GM12878 (cell line): ENCODE measurements around the gene CWC25. TPM values are rescaled to one million over a fixed set of nuclear protein-coding genes. Genes with fewer than 3 reads are reported as not detected.

ENCODE experiments used
- ATAC-seq: fragments of 200-7000 bp; cut with Tn5 transposase; 3 replicates; pipeline ENCODE4 v1.9.1; 2020; ENCODE audit warnings: mild to moderate bottlenecking, moderate library complexity
- Bru-seq: library from RNA; stranded (reverse); fragments of 400-500 nt; gene quantifications from one replicate; lab custom pipeline; 2021; lab: Mats Ljungman, UMichigan
- BruChase-seq, 2 experiments: library from RNA; stranded (reverse); fragments of 400-500 nt; gene quantifications; one replicate each; lab custom pipeline; 2021; lab: Mats Ljungman, UMichigan
- BruUV-seq: library from RNA; stranded (reverse); fragments of 400-500 nt; replicated peaks from 2 replicates; lab custom pipeline; 2021; lab: Mats Ljungman, UMichigan
- CTCF ChIA-PET: fragments of 300-600 bp; sonication (Branson Sonifier 250); formaldehyde crosslinking; extraction: SDS; loops from one replicate; lab custom pipeline; 2021; ENCODE audit warnings: inconsistent platforms; lab: Yijun Ruan, JAX
- POLR2A ChIA-PET: fragments of 350-600 bp; formaldehyde crosslinking; extraction: SDS; loops from one replicate; lab custom pipeline; 2021; ENCODE audit warnings: inconsistent platforms; lab: Charles Lee
- RAD21 ChIA-PET: fragments of 300-600 bp; sonication (Branson Sonifier 250); formaldehyde crosslinking; loops from one replicate; lab custom pipeline; 2023; ENCODE audit warnings: antibody characterized with exemption; ENCODE audit not compliant: unreplicated experiment; lab: Charles Lee
- SMC1A ChIA-PET: fragments of 300-600 bp; sonication (Branson Sonifier 250); formaldehyde crosslinking; loops from one replicate; lab custom pipeline; 2023; ENCODE audit not compliant: unreplicated experiment, uncharacterized antibody; lab: Charles Lee
- DNase-seq: peaks from one replicate; pipeline ENCODE4 v3.0.0-alpha.2; 2011; ENCODE audit warnings: low read depth, low spot score
- FAIRE-seq: peaks from 3 replicates; lab custom pipeline; 2011; peaks lifted over from hg19 to GRCh38; lab: Jason Lieb, UNC
- H2AFZ ChIP-seq: 2 replicates; pipeline ENCODE4 v1.6.0; 2011; ENCODE audit warnings: low read depth, low read length, control low read depth; ENCODE audit not compliant: control insufficient read depth
- H3K27ac ChIP-seq: 2 replicates; pipeline ENCODE4 v1.5.1; 2011; ENCODE audit warnings: control low read depth; ENCODE audit not compliant: control insufficient read depth, insufficient read depth
- H3K27me3 ChIP-seq, 2 experiments: replicated peaks in 1 of 2; 2 replicates each; pipeline versions ENCODE4 v1.6.0 to v1.6.1; 2011; ENCODE audit warnings: low read length in 1 of 2; ENCODE audit not compliant: control insufficient read depth in 2 of 2, insufficient read depth in 2 of 2
- H3K36me3 ChIP-seq, 2 experiments: 2 replicates each; pipeline ENCODE4 v1.5.1; 2011; ENCODE audit warnings: low read length in 1 of 2; ENCODE audit not compliant: control insufficient read depth in 2 of 2, insufficient read depth in 2 of 2
- H3K4me1 ChIP-seq: 2 replicates; pipeline ENCODE4 v1.6.1; 2011; ENCODE audit warnings: mild to moderate bottlenecking, low read length, moderate library complexity, mixed read lengths; ENCODE audit not compliant: control insufficient read depth, insufficient read depth
- H3K4me2 ChIP-seq: 2 replicates; pipeline ENCODE4 v1.6.0; 2011; ENCODE audit warnings: control low read depth; ENCODE audit not compliant: control insufficient read depth, insufficient read depth
- H3K4me3 ChIP-seq: fragments of 200-600 bp; sonication (generic); 2 replicates; pipeline ENCODE4 v1.5.1; 2016
- H3K79me2 ChIP-seq: 2 replicates; pipeline ENCODE4 v1.6.0; 2011; ENCODE audit warnings: low read length; ENCODE audit not compliant: control insufficient read depth, insufficient read depth
- H3K9ac ChIP-seq: 2 replicates; pipeline ENCODE4 v1.8.0; 2011; ENCODE audit warnings: low read length, control low read depth, mixed read lengths; ENCODE audit not compliant: control insufficient read depth, insufficient read depth
- H3K9me3 ChIP-seq: replicated peaks from 3 replicates; pipeline ENCODE4 v1.5.1; 2011; ENCODE audit warnings: mild to moderate bottlenecking, low read length; ENCODE audit not compliant: control insufficient read depth, insufficient read depth
- H4K20me1 ChIP-seq: 2 replicates; pipeline ENCODE4 v1.6.0; 2011; ENCODE audit not compliant: control insufficient read depth, insufficient read depth
- CEBPB ChIP-seq, 2 experiments: fragments of 150-350 bp in 1 of 2; IDR thresholded peaks; 2 replicates each; pipeline ENCODE4 v1.6.1; 2012 to 2014; ENCODE audit warnings: low read depth in 2 of 2, low read length in 2 of 2, borderline replicate concordance in 1 of 2, inconsistent platforms in 1 of 2
- CHD4 ChIP-seq: fragments of 200-600 bp; sonication (generic); IDR thresholded peaks from 2 replicates; pipeline ENCODE4 v1.6.1; 2016; ENCODE audit warnings: mild to moderate bottlenecking
- CUX1 ChIP-seq: IDR thresholded peaks from 2 replicates; pipeline ENCODE4 v1.6.1; 2012; ENCODE audit warnings: improper control_type of control experiment, low read depth, low read length; ENCODE audit not compliant: insufficient replicate concordance
- EED ChIP-seq: sonication (generic); IDR thresholded peaks from 2 replicates; pipeline ENCODE4 v1.6.1; 2016; ENCODE audit warnings: antibody characterized with exemption, low read depth
- EGR1 ChIP-seq, 2 experiments: IDR thresholded peaks; 1 replicate in 1 of 2; 2 replicates in 1 of 2; pipeline ENCODE4 v1.6.1; 2011 to 2012; ENCODE audit warnings: low read depth in 2 of 2, low read length in 2 of 2, borderline replicate concordance in 1 of 2, mild to moderate bottlenecking in 1 of 2, moderate library complexity in 1 of 2
- HCFC1 ChIP-seq: fragments of 150-350 bp; IDR thresholded peaks from 2 replicates; pipeline ENCODE4 v1.6.1; 2014; ENCODE audit warnings: low read length
- IKZF1 ChIP-seq: fragments of 450-650 bp; conservative IDR thresholded peaks from 2 replicates; pipeline ENCODE4 v1.6.1; 2017; ENCODE audit warnings: antibody characterized with exemption, mild to moderate bottlenecking
- MXI1 ChIP-seq: fragments of 150-350 bp; IDR thresholded peaks from 2 replicates; pipeline ENCODE4 v1.6.1; 2011; ENCODE audit warnings: low read depth, mild to moderate bottlenecking, inconsistent platforms, low read length, improper control_type of control experiment
- NFYB ChIP-seq: IDR thresholded peaks from 2 replicates; pipeline ENCODE4 v1.6.1; 2011; ENCODE audit warnings: low read depth, mild to moderate bottlenecking, low read length, improper control_type of control experiment, moderate library complexity; ENCODE audit not compliant: insufficient read depth
- SIN3A ChIP-seq: IDR thresholded peaks from 2 replicates; pipeline ENCODE4 v1.6.1; 2012; ENCODE audit warnings: low read depth, low read length, improper control_type of control experiment
- SUPT20H ChIP-seq: IDR thresholded peaks from 2 replicates; pipeline ENCODE4 v1.6.1; 2011; ENCODE audit warnings: low read depth, mild to moderate bottlenecking, low read length, moderate library complexity, borderline replicate concordance; ENCODE audit not compliant: control insufficient read depth
- ZNF274 ChIP-seq: IDR thresholded peaks from one replicate; pipeline ENCODE4 v1.8.0; 2011; ENCODE audit not compliant: insufficient read length, insufficient read depth
- WGBS: methylation state at CpG from one replicate; pipeline ENCODE4 v1.1.6; 2016; ENCODE audit warnings: low lambda C conversion rate; ENCODE audit not compliant: insufficient replicate concordance, insufficient coverage; ENCODE audit errors: missing lambda C conversion rate; 5-methylcytosine and 5-hydroxymethylcytosine counted together
- in situ Hi-C: fragments of 300-500 bp; cut with MboI; formaldehyde crosslinking; loops from 9 replicates; pipeline ENCODE4 v1.14.3; 2018; ENCODE audit warnings: mixed read lengths
- intact Hi-C: fragments of 100-400 bp; cut with micrococcal nuclease; formaldehyde crosslinking; loops from one replicate; pipeline ENCODE4 v1.14.2; 2022; ENCODE audit not compliant: unreplicated experiment
- long read RNA-seq, 2 experiments: library from polyadenylated mRNA; unstranded; transcript quantifications; one replicate each; pipeline ENCODE4 v2.0.0, GENCODE V29; 2019 to 2020
- polyA minus RNA-seq, 3 experiments: library from RNA; depleted of rRNA, polyadenylated mRNA; stranded (reverse); fragments of >200 nt; gene quantifications; 2 replicates each; pipeline ENCODE4 v1.2.3, GENCODE V29; 2011
- polyA plus RNA-seq, 11 experiments: library from polyadenylated mRNA; depleted of rRNA in 4 of 11; unstranded in 6 of 11; stranded (reverse) in 5 of 11; fragments of >200 nt; fragmentation: Nextera tagmentation in 4 of 11; fragmentation: Illumina TruSeq in 1 of 11; extraction: Ambion mirVana in 4 of 11; extraction: Trizol in 1 of 11; gene quantifications; 1 replicate in 1 of 11; 2 replicates in 10 of 11; pipeline versions ENCODE4 v1.2.1 to v1.2.3, GENCODE V29; 2011 to 2016; ENCODE audit warnings: inconsistent platforms in 2 of 11, missing spikeins in 2 of 11, low read depth in 1 of 11
- total RNA-seq, 4 experiments: library from RNA; depleted of rRNA in 3 of 4; stranded (reverse); fragments of >200 nt in 3 of 4; fragmentation: Illumina TruSeq in 1 of 4; extraction: Trizol in 1 of 4; gene quantifications; 2 replicates each; pipeline versions ENCODE4 v1.2.1 to v1.2.3, GENCODE V29; 2013 to 2021

The CWC25 gene
- 35.9 and 43.1 TPM in 2 replicates for total RNA-seq (2013; cell fraction: nucleolus; rRNA removed)
- 14.7 and 17.5 TPM in 2 replicates for total RNA-seq (2014; rRNA removed)
- 18.5 and 19.9 TPM in 2 replicates for total RNA-seq (2014; rRNA removed; fragmentation: Illumina TruSeq; extraction: Trizol)
- 15.9 and 17.1 TPM in 2 replicates for total RNA-seq (2021)
- polyA plus RNA-seq (2011; ENCODE audit: low read depth), result 15.8 TPM
- 29.6 and 30.7 TPM in 2 replicates for polyA plus RNA-seq (2011; rRNA removed)
- 25.2 and 26.9 TPM in 2 replicates for polyA plus RNA-seq (2011; cell fraction: cytosol; rRNA removed)
- polyA plus RNA-seq (2011; cell fraction: nucleus; rRNA removed), result 82.1 and 92.2 TPM in 2 replicates
- polyA plus RNA-seq (2012), result 20.4 and 24.4 TPM in 2 replicates
- 29.7 and 29.9 TPM in 2 replicates for polyA plus RNA-seq (2014; fragmentation: Illumina TruSeq; extraction: Trizol)
- 10 to 100 TPM; 25.0 to 29.7 TPM for polyA plus RNA-seq (2014; fragmentation: Nextera tagmentation; extraction: Ambion mirVana)
- 19.9 and 28.1 TPM in 2 replicates for polyA plus RNA-seq (2014; rRNA removed)
- polyA plus RNA-seq (2016; fragmentation: Nextera tagmentation; extraction: Ambion mirVana), result 10 to 100 TPM; 15.4 to 20.9 TPM
- polyA minus RNA-seq (2011; rRNA and poly(A)+ RNA removed), result 14.0 and 14.2 TPM in 2 replicates
- polyA minus RNA-seq (2011; cell fraction: cytosol; rRNA and poly(A)+ RNA removed), result 3.2 and 5.6 TPM in 2 replicates
- polyA minus RNA-seq (2011; cell fraction: nucleus; rRNA and poly(A)+ RNA removed), result 7.7 and 10.5 TPM in 2 replicates
- Bru-seq, nascent RNA, result percentile 74 among the genes with signal in this experiment
- BruChase-seq, experiment 1, labeled RNA remaining after a 6-hour chase, result percentile 80 among the genes with signal in this experiment
- percentile 84 among the genes with signal in this experiment for BruChase-seq, experiment 2, labeled RNA remaining after a 2-hour chase
- long read RNA-seq, experiment 1, transcript CWC25-202 (10 exons, 3,234 nt), result major isoform, 8 of 15 reads
- long read RNA-seq, experiment 1, partial matches to known transcripts, result 7 of 15 reads
- long read RNA-seq, experiment 1, other reads (novel, unspliced or antisense), result 0 of 15 reads
- long read RNA-seq, experiment 2, transcript CWC25-202 (10 exons, 3,234 nt), result major isoform, 28 of 84 reads
- long read RNA-seq, experiment 2, partial matches to known transcripts, result 36 of 84 reads
- long read RNA-seq, experiment 2, other reads (novel, unspliced or antisense), result 20 of 84 reads

DNA sequence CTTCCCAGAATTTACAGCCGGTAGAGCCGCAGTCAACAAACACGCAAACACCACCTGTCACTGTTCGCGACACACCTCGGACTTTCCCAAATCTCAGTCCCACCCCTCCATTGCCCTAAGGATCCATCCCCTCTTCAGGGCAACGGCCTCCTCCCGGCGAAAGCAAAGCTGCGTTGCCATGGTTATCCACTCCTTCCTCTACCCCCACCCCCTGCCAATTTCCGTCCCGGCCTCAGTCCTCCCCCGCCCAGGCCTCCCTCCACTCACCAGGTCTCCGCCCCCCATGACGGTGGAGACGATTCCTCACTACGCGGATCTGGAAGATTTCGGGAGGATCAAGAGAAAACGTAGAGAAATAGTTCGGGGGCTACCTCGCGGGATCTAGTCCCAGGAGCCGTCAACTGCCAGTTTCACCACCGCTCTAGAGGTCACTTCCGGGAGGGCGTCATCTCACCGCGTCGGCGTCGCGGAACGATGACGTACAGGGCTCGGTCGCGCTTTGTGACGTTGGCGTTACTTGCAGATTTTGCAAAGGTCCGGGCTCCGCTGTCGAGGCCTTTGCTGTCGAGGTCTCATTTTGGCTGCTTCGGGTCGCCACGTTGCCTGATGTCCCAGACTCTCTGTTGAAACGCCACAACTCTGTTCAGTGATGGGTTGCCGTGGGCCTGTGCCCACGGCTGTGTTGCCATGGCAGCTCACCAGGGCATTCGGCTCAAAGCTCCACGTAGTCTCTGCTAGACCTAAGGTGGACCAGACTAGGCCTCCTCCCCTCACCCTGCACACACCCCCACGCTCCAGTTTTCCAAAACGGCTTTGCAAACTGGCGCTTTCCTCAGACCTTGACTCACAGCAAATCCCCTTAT lies at the start of gene CWC25:
Gene CWC25 (minus strand): TSS at position 423 of the 863 bp plus-strand sequence. CDS start 138 bp downstream, at position 285.
- peak within 1 kb of the TSS; percentile 87 for H3K4me3 ChIP-seq
- CTCF ChIA-PET, result interaction anchor here (0.6 to 1.4 kb wide), 5 partner anchors 29 to 972 kb away, joined by 3 to 5 read pairs (median 3); partner anchors contain the start of gene RPL23
- H2AFZ ChIP-seq, result peak within 1 kb of the TSS; percentile 83
- peak in 1 of 2 experiments; percentile 54; a peak in 1 of 3 replicates for TF ChIP-seq EGR1 (IDR thresholded peaks at IDR 0.05; ENCODE audit: borderline replicate concordance in 1 of 2, low read depth in 2 of 2, low read length in 2 of 2)
- no peak for TF ChIP-seq EED
- 0 out of 4 replicates have a peak, but pooled peaks of 1 of the 2 experiments have one; percentile 3 for TF ChIP-seq CEBPB (IDR thresholded peaks at IDR 0.05; ENCODE audit: borderline replicate concordance in 1 of 2, low read depth in 2 of 2, low read length in 2 of 2)
- no peak for TF ChIP-seq CUX1
- peak; percentile 72 for TF ChIP-seq MXI1
- TF ChIP-seq CHD4, result no peak
- TF ChIP-seq HCFC1, result peak; percentile 97
- no peak for TF ChIP-seq ZNF274
- TF ChIP-seq SUPT20H, result no peak
- TF ChIP-seq SIN3A, result peak; percentile 97
- TF ChIP-seq NFYB, result no peak
- TF ChIP-seq IKZF1, result peak; percentile 94

More for the DNA sequence above, at the start of gene CWC25:
- Histone ChIP-seq H3K27ac (peak within 1 kb of the TSS; percentile 90), H3K27me3 (no peaks in the 10 kb centered on the region), H3K36me3 (peaks cover 1 to 10% of the 10 kb centered on the region in 2 experiments), H4K20me1 (no peaks in the 10 kb centered on the region), H3K79me2 (peaks cover 29% of the 10 kb centered on the region), H3K4me2 (peak within 1 kb of the TSS; percentile 89), H3K4me1 (peaks cover 6% of the 10 kb centered on the region), H3K9me3 (no peaks in the 10 kb centered on the region), H3K9ac (peak within 1 kb of the TSS; percentile 84)
- RAD21 ChIA-PET, result interaction anchor here (0.6 to 1.3 kb wide), 6 partner anchors 21 to 328 kb away, joined by 3 to 8 read pairs (median 4); partner anchors contain the start of gene RPL23
- no peak for FAIRE-seq
- BruUV-seq, result TSS peak; percentile 86
- SMC1A ChIA-PET, result interaction anchor here (0.7 to 1.3 kb wide), 6 partner anchors 26 to 48 kb away, joined by 3 to 13 read pairs (median 3); partner anchors contain the start of genes LASP1 and RPL23
- POLR2A ChIA-PET, result interaction anchor here (0.5 to 3.2 kb wide), 9 partner anchors 20 to 135 kb away, joined by 3 to 37 read pairs (median 3); partner anchors contain the start of genes LASP1 and RPL23
- intact Hi-C loops (no loop called here), in situ Hi-C loops (no loop called here)
- DNase-seq, result peak; percentile 97
- 2% methylated on average over 55 of the region's 55 CpGs for WGBS
- peak; percentile 92 for ATAC-seq
